GM23248 (cell line): Measurements from ENCODE around the gene HMCN1.

Source experiments
- EZH2 ChIP-seq: fragments of 200-600 bp; sonication (generic); IDR thresholded peaks from 2 replicates; pipeline ENCODE4 v1.6.1; 2018; ENCODE audit warnings: antibody characterized with exemption, mild to moderate bottlenecking; ENCODE audit not compliant: insufficient read depth, poor library complexity, severe bottlenecking
- EZH2phosphoT487 ChIP-seq: fragments of 200-600 bp; sonication (generic); IDR thresholded peaks from 2 replicates; pipeline ENCODE4 v1.6.1; 2018; ENCODE audit warnings: antibody characterized with exemption, moderate library complexity, mild to moderate bottlenecking, low read depth; ENCODE audit not compliant: insufficient read depth

- TF ChIP-seq EZH2 (no peak), EZH2phosphoT487 (no peak)
Measured at GRCh38 chr1:185722098-185722497, 12.1 kb upstream of the HMCN1 start.
